H9 (cell line): ENCODE measurements around the gene BABAM1. TPM values are rescaled to one million over a fixed set of nuclear protein-coding genes. Genes with fewer than 3 reads are reported as not detected.

ENCODE experiments used
- DNase-seq: peaks from one replicate; pipeline ENCODE4 v3.0.0-alpha.2; 2017
- H2AFZ ChIP-seq: one replicate; pipeline ENCODE4 v1.6.1; 2013; ENCODE audit warnings: mild to moderate bottlenecking, low read length, control low read depth, moderate library complexity
- H2AK5ac ChIP-seq: 2 replicates; pipeline ENCODE4 v1.6.1; 2013; ENCODE audit warnings: low read length, control low read depth, mixed read lengths; ENCODE audit not compliant: insufficient read length
- H2BK120ac ChIP-seq: one replicate; pipeline ENCODE4 v1.6.1; 2013; ENCODE audit warnings: low read depth, mild to moderate bottlenecking, low read length, control low read depth, inconsistent platforms; ENCODE audit not compliant: poor library complexity, severe bottlenecking
- H2BK12ac ChIP-seq: 2 replicates; pipeline ENCODE4 v1.6.1; 2013; ENCODE audit warnings: low read length, control low read depth, mixed read lengths, low read depth; ENCODE audit not compliant: insufficient read length
- H2BK15ac ChIP-seq: 2 replicates; pipeline ENCODE4 v1.6.1; 2013; ENCODE audit warnings: low read depth, low read length, control low read depth
- H2BK20ac ChIP-seq: one replicate; pipeline ENCODE4 v1.6.1; 2013; ENCODE audit warnings: low read depth, mild to moderate bottlenecking, low read length, control low read depth, inconsistent platforms; ENCODE audit not compliant: poor library complexity, severe bottlenecking
- H2BK5ac ChIP-seq: 2 replicates; pipeline ENCODE4 v1.6.1; 2013; ENCODE audit warnings: low read length, control low read depth, mixed read lengths; ENCODE audit not compliant: insufficient read length
- H3K14ac ChIP-seq: 2 replicates; pipeline ENCODE4 v1.6.1; 2013; ENCODE audit warnings: low read length, control low read depth; ENCODE audit not compliant: insufficient read depth
- H3K18ac ChIP-seq: 2 replicates; pipeline ENCODE4 v1.6.1; 2013; ENCODE audit warnings: low read depth, mild to moderate bottlenecking, mixed read lengths, low read length, control low read depth; ENCODE audit not compliant: insufficient read length
- H3K23ac ChIP-seq: 2 replicates; pipeline ENCODE4 v1.6.1; 2013; ENCODE audit warnings: low read length, control low read depth, mixed read lengths, low read depth; ENCODE audit not compliant: insufficient read length
- H3K23me2 ChIP-seq: 2 replicates; pipeline ENCODE4 v1.6.1; 2013; ENCODE audit warnings: low read depth, mild to moderate bottlenecking, mixed read lengths, low read length, control low read depth; ENCODE audit not compliant: insufficient read length, poor library complexity, severe bottlenecking
- H3K27ac ChIP-seq: 2 replicates; pipeline ENCODE4 v1.5.1; 2013; ENCODE audit warnings: low read length, control low read depth, mixed read lengths, low read depth; ENCODE audit not compliant: insufficient read length
- H3K27me3 ChIP-seq: 2 replicates; pipeline ENCODE4 v1.6.1; 2013; ENCODE audit warnings: low read length, control low read depth, inconsistent platforms; ENCODE audit not compliant: insufficient read depth
- H3K4ac ChIP-seq: 2 replicates; pipeline ENCODE4 v1.6.1; 2013; ENCODE audit warnings: low read depth, mild to moderate bottlenecking, control low read depth, inconsistent platforms, low read length, moderate library complexity
- H3K4me1 ChIP-seq: 2 replicates; pipeline ENCODE4 v1.6.1; 2013; ENCODE audit warnings: low read length, control low read depth, inconsistent platforms; ENCODE audit not compliant: insufficient read depth
- H3K4me2 ChIP-seq: 2 replicates; pipeline ENCODE4 v1.6.1; 2013; ENCODE audit warnings: low read length, control low read depth, mixed read lengths; ENCODE audit not compliant: insufficient read length, insufficient read depth
- H3K56ac ChIP-seq: 2 replicates; pipeline ENCODE4 v1.6.1; 2013; ENCODE audit warnings: low read depth, mild to moderate bottlenecking, mixed read lengths, low read length, control low read depth; ENCODE audit not compliant: insufficient read length
- H3K79me1 ChIP-seq: 2 replicates; pipeline ENCODE4 v1.6.1; 2013; ENCODE audit warnings: low read depth, mild to moderate bottlenecking, moderate library complexity, low read length, control low read depth, inconsistent platforms; ENCODE audit not compliant: insufficient read depth, poor library complexity, severe bottlenecking
- H3K79me2 ChIP-seq: 2 replicates; pipeline ENCODE4 v1.6.1; 2013; ENCODE audit warnings: low read length, control low read depth, inconsistent platforms; ENCODE audit not compliant: insufficient read depth
- H3K9ac ChIP-seq: 2 replicates; pipeline ENCODE4 v1.6.1; 2013; ENCODE audit warnings: low read length, control low read depth, mixed read lengths; ENCODE audit not compliant: insufficient read length; ENCODE audit errors: extremely low read depth
- H3K9me3 ChIP-seq: one replicate; pipeline ENCODE4 v1.6.1; 2013; ENCODE audit warnings: low read depth, low read length, inconsistent platforms; ENCODE audit not compliant: control insufficient read depth
- H3T11ph ChIP-seq: one replicate; pipeline ENCODE4 v1.6.1; 2013; ENCODE audit warnings: mild to moderate bottlenecking, low read length, control low read depth, inconsistent platforms
- H4K20me1 ChIP-seq: one replicate; pipeline ENCODE4 v1.6.1; 2013; ENCODE audit not compliant: control insufficient read depth, insufficient read length, insufficient read depth
- H4K5ac ChIP-seq: 2 replicates; pipeline ENCODE4 v1.6.1; 2013; ENCODE audit warnings: low read depth, mild to moderate bottlenecking, mixed read lengths, low read length, control low read depth; ENCODE audit not compliant: insufficient read length
- H4K8ac ChIP-seq: replicated peaks from 2 replicates; pipeline ENCODE4 v1.6.1; 2013; ENCODE audit warnings: low read length, control low read depth, mixed read lengths, low read depth; ENCODE audit not compliant: insufficient read length
- H4K91ac ChIP-seq: 2 replicates; pipeline ENCODE4 v1.6.1; 2013; ENCODE audit warnings: low read depth, mild to moderate bottlenecking, moderate library complexity, mixed read lengths, low read length, control low read depth; ENCODE audit not compliant: insufficient read length
- H3K27ac Mint-ChIP-seq, 3 experiments: 2 replicates in 2 of 3; 3 replicates in 1 of 3; pipeline ENCODE4 v1.8.0; 2020 to 2021; ENCODE audit warnings: mixed read lengths in 3 of 3, mild to moderate bottlenecking in 1 of 3, moderate library complexity in 1 of 3
- H3K27me3 Mint-ChIP-seq: 2 replicates; pipeline ENCODE4 v1.8.0; 2021; ENCODE audit warnings: low read depth, mild to moderate bottlenecking, moderate library complexity, mixed read lengths
- H3K36me3 Mint-ChIP-seq, 3 experiments: 2 replicates in 2 of 3; 3 replicates in 1 of 3; pipeline ENCODE4 v1.8.0; 2020 to 2021; ENCODE audit warnings: low read depth in 3 of 3, mixed read lengths in 3 of 3; ENCODE audit not compliant: insufficient read depth in 1 of 3
- H3K4me1 Mint-ChIP-seq, 2 experiments: 2 replicates each; pipeline ENCODE4 v1.8.0; 2020; ENCODE audit warnings: mixed read lengths in 2 of 2
- H3K4me3 Mint-ChIP-seq, 2 experiments: 2 replicates in 1 of 2; 3 replicates in 1 of 2; pipeline ENCODE4 v1.8.0; 2020 to 2021; ENCODE audit warnings: mild to moderate bottlenecking in 2 of 2, mixed read lengths in 2 of 2, moderate library complexity in 1 of 2
- H3K9me3 Mint-ChIP-seq, 2 experiments: 2 replicates in 1 of 2; 3 replicates in 1 of 2; pipeline ENCODE4 v1.8.0; 2020; ENCODE audit warnings: mild to moderate bottlenecking in 2 of 2, mixed read lengths in 2 of 2, moderate library complexity in 1 of 2
- CTCF ChIP-seq: fragments of 200-600 bp; sonication (generic); conservative IDR thresholded peaks from 3 replicates; pipeline ENCODE4 v1.8.0; 2021; ENCODE audit warnings: antibody characterized with exemption, mild to moderate bottlenecking
- WGBS: extraction: QIAGEN DNeasy Blood & Tissue Kit; methylation state at CpG from one replicate; pipeline ENCODE4 v1.1.7; 2013; ENCODE audit warnings: missing lambda C conversion rate, low lambda C conversion rate, mixed read lengths; ENCODE audit not compliant: insufficient read length; ENCODE audit errors: extremely low coverage; 5-methylcytosine and 5-hydroxymethylcytosine counted together
- total RNA-seq: library from RNA; stranded (reverse); gene quantifications from 2 replicates; pipeline ENCODE4 v1.2.1, GENCODE V29; 2021

BABAM1 gene
- total RNA-seq, 1 experiment from 2014 or later = 130 TPM

- no peak overlapping the region for H2AK5ac ChIP-seq
- H2AFZ ChIP-seq = no peak overlapping the region
- no peak overlapping the region for H2BK12ac ChIP-seq
- peaks cover 6 to 42% (median 22%) of the 10 kb centered on the region in 3 experiments for H3K36me3 Mint-ChIP-seq
- no peak overlapping the region for H4K8ac ChIP-seq
- no peaks in the 10 kb centered on the region for H3K79me2 ChIP-seq
- no peak overlapping the region for H4K91ac ChIP-seq
- no peak overlapping the region for H3K56ac ChIP-seq
- H3T11ph ChIP-seq = no peak overlapping the region
- no peak overlapping the region for H2BK15ac ChIP-seq
- no peaks in the 10 kb centered on the region for H3K9me3 Mint-ChIP-seq
- H3K4ac ChIP-seq = no peak overlapping the region
- no peak overlapping the region for H3K4me2 ChIP-seq
- H4K5ac ChIP-seq = no peak overlapping the region
- H3K27me3 Mint-ChIP-seq = peaks cover 5% of the 10 kb centered on the region; the same call in 1 of the 2 replicates
- H3K4me1 ChIP-seq = no peaks in the 10 kb centered on the region
- H2BK120ac ChIP-seq = no peak overlapping the region
- H3K23me2 ChIP-seq = peaks cover 5% of the 10 kb centered on the region
- no peak overlapping the region for H3K23ac ChIP-seq
- H3K4me1 Mint-ChIP-seq = peaks cover 6 to 23% of the 10 kb centered on the region in 2 experiments
- no peak overlapping the region for H3K14ac ChIP-seq
- H3K9ac ChIP-seq = no peak overlapping the region
- no CpG with 5 or more reads among the region's 20 CpGs for WGBS
- H3K79me1 ChIP-seq = no peaks in the 10 kb centered on the region
- no peak for DNase-seq
- no peaks in the 10 kb centered on the region for H3K27me3 ChIP-seq
- no peak overlapping the region for H2BK5ac ChIP-seq
- H3K18ac ChIP-seq = no peak overlapping the region
- H4K20me1 ChIP-seq = no peaks in the 10 kb centered on the region
- H3K9me3 ChIP-seq = no peaks in the 10 kb centered on the region
- peak overlapping the region in 1 of 3 experiments; percentile 87; a peak in 1 of 7 replicates for H3K27ac Mint-ChIP-seq
- TF ChIP-seq CTCF = no peak
- no peak overlapping the region for H2BK20ac ChIP-seq
- no peak overlapping the region for H3K4me3 Mint-ChIP-seq
- no peak overlapping the region for H3K27ac ChIP-seq
Measured at GRCh38 chr19:17325133-17325532, 57.9 kb downstream of the BABAM1 start.
